Measurements from ENCODE around the gene CXCR3.

DNA sequence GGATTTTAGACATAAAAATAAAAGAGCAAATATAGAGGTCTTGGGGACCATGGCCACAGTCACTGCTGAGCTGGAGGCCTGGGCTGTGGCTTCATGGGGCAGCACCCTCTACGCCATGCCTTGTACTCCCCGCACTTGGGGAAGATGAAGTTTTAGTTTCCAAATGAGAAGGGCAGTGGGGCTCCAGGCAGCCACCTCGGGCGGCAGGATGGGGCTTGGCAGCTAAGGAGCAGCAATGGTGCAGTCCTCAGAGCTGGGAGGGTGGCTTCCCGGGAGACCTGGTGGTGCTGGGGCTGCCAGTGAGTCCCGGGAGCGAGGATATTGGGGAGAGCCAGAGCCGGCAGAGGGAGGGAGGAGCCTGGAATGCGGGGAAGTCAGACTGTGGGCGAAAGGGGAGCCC lies 2.4 kb downstream of the CXCR3 start:
- TF ChIP-seq, protein P1, sequence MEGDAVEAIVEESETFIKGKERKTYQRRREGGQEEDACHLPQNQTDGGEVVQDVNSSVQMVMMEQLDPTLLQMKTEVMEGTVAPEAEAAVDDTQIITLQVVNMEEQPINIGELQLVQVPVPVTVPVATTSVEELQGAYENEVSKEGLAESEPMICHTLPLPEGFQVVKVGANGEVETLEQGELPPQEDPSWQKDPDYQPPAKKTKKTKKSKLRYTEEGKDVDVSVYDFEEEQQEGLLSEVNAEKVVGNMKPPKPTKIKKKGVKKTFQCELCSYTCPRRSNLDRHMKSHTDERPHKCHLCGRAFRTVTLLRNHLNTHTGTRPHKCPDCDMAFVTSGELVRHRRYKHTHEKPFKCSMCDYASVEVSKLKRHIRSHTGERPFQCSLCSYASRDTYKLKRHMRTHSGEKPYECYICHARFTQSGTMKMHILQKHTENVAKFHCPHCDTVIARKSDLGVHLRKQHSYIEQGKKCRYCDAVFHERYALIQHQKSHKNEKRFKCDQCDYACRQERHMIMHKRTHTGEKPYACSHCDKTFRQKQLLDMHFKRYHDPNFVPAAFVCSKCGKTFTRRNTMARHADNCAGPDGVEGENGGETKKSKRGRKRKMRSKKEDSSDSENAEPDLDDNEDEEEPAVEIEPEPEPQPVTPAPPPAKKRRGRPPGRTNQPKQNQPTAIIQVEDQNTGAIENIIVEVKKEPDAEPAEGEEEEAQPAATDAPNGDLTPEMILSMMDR (IDR thresholded peaks at IDR 0.05), result no peak
- TF ChIP-seq POLR2A (IDR thresholded peaks at IDR 0.05), result no peak

All from thyroid gland (tissue), 4 donors.